Pons (tissue), 1 donor: ENCODE data around the gene BBX.
"Not testable (repeated sequence)": the region's sequence is repeated elsewhere in the genome, so short reads cannot be mapped to it uniquely, and the experiment has no call there.

Experiments used
- DNase-seq: peaks from one replicate; pipeline ENCODE4 v3.0.0-alpha.2; 2016; ENCODE audit warnings: low spot score

BBX gene

GRCh38 chr3:107803170-107803569 is 280.4 kb downstream of the BBX start:
- no peak for DNase-seq

- DNase-seq, result no peak
These were observed 283.3 kb downstream of the BBX start for GRCh38 chr3:107806021-107806420.

- DNase-seq, result no peak
These were observed 283.8 kb downstream of the BBX start for GRCh38 chr3:107806536-107806935.

GRCh38 chr3:107810171-107811071 is 287.7 kb downstream of the BBX start:
- no peak for DNase-seq

- no peak for DNase-seq
These were observed 290.3 kb downstream of the BBX start for GRCh38 chr3:107813026-107813425.

- DNase-seq, result no peak
These were observed 293.3 kb downstream of the BBX start for GRCh38 chr3:107816107-107816506.

- DNase-seq, result no peak
These were observed 294.3 kb downstream of the BBX start for GRCh38 chr3:107817076-107817475.

GRCh38 chr3:107818025-107818424 is 295.3 kb downstream of the BBX start:
- no peak for DNase-seq

GRCh38 chr3:107819656-107820055 is 296.9 kb downstream of the BBX start:
- no peak for DNase-seq

- no peak for DNase-seq
These were observed 299.5 kb downstream of the BBX start for GRCh38 chr3:107822308-107822707.

- no peak for DNase-seq
These were observed 302.1 kb downstream of the BBX start for GRCh38 chr3:107824822-107825371.

- DNase-seq, result no peak
These were observed 302.8 kb downstream of the BBX start for GRCh38 chr3:107825556-107825955.

GRCh38 chr3:107826727-107827126 is 304.0 kb downstream of the BBX start:
- no peak for DNase-seq

GRCh38 chr3:107829185-107829584 is 306.4 kb downstream of the BBX start:
- DNase-seq, result no peak

GRCh38 chr3:107831590-107831989 is 308.8 kb downstream of the BBX start:
- no peak for DNase-seq

GRCh38 chr3:107833043-107833442 is 310.3 kb downstream of the BBX start:
- no peak for DNase-seq

- no peak for DNase-seq
These were observed 311.1 kb downstream of the BBX start for GRCh38 chr3:107833722-107834416.

- DNase-seq, result not testable (repeated sequence)
These were observed 312.2 kb downstream of the BBX start for GRCh38 chr3:107835001-107835400.

- DNase-seq, result no peak
These were observed 315.3 kb downstream of the BBX start for GRCh38 chr3:107837895-107838612.

GRCh38 chr3:107841831-107842230 is 319.1 kb downstream of the BBX start:
- no peak for DNase-seq

- DNase-seq, result no peak
These were observed 320.2 kb downstream of the BBX start for GRCh38 chr3:107842940-107843339.
